G401.6 (cell line): ENCODE results near the gene KCNIP4.
"Not testable (repeated sequence)": the region's sequence is repeated elsewhere in the genome, so short reads cannot be mapped to it uniquely, and the experiment has no call there.

Experiments used
- FAIRE-seq: peaks from 2 replicates; lab custom pipeline; 2012; peaks lifted over from hg19 to GRCh38; lab: Jason Lieb, UNC

The KCNIP4 gene

GRCh38 chr4:21363701-21364100, 584.9 kb downstream of the KCNIP4 start:
- FAIRE-seq, result no peak

GRCh38 chr4:21352354-21352753, 596.2 kb downstream of the KCNIP4 start:
- not testable (repeated sequence) for FAIRE-seq

- FAIRE-seq, result no peak
Measured at GRCh38 chr4:21347142-21347541, 601.4 kb downstream of the KCNIP4 start.

- no peak for FAIRE-seq
Measured at GRCh38 chr4:21327976-21328700, 620.4 kb downstream of the KCNIP4 start.

- no peak for FAIRE-seq
Measured at GRCh38 chr4:21320034-21320433, 628.5 kb downstream of the KCNIP4 start.

- FAIRE-seq, result no peak
Measured at GRCh38 chr4:21307709-21308108, 640.9 kb downstream of the KCNIP4 start.

GRCh38 chr4:21304540-21304887, 644.1 kb downstream of the KCNIP4 start:
- no peak for FAIRE-seq

GRCh38 chr4:21290562-21290961, 658.0 kb downstream of the KCNIP4 start:
- FAIRE-seq, result no peak

GRCh38 chr4:21276046-21276445, 672.5 kb downstream of the KCNIP4 start:
- no peak for FAIRE-seq

GRCh38 chr4:21271439-21272052, 677.0 kb downstream of the KCNIP4 start:
- no peak for FAIRE-seq

- no peak for FAIRE-seq
Measured at GRCh38 chr4:21248331-21248730, 700.2 kb downstream of the KCNIP4 start.

- FAIRE-seq, result no peak
Measured at GRCh38 chr4:21242163-21242562, 706.4 kb downstream of the KCNIP4 start.

- FAIRE-seq, result no peak
Measured at GRCh38 chr4:21226637-21227538, 721.7 kb downstream of the KCNIP4 start.

- no peak for FAIRE-seq
Measured at GRCh38 chr4:21211846-21212245, 736.7 kb downstream of the KCNIP4 start.

GRCh38 chr4:21209860-21210259, 738.7 kb downstream of the KCNIP4 start:
- FAIRE-seq, result no peak

GRCh38 chr4:21205821-21206531, 742.6 kb downstream of the KCNIP4 start:
- FAIRE-seq, result no peak

GRCh38 chr4:21203416-21203815, 745.2 kb downstream of the KCNIP4 start:
- no peak for FAIRE-seq

- FAIRE-seq, result no peak
Measured at GRCh38 chr4:21202959-21203358, 745.6 kb downstream of the KCNIP4 start.

GRCh38 chr4:21198683-21199082, 749.9 kb downstream of the KCNIP4 start:
- FAIRE-seq, result no peak

GRCh38 chr4:21195682-21196081, 752.9 kb downstream of the KCNIP4 start:
- no peak for FAIRE-seq

- no peak for FAIRE-seq
Measured at GRCh38 chr4:21192367-21192766, 756.2 kb downstream of the KCNIP4 start.

- FAIRE-seq, result no peak
Measured at GRCh38 chr4:21191317-21191716, 757.3 kb downstream of the KCNIP4 start.

- no peak for FAIRE-seq
Measured at GRCh38 chr4:21184788-21185187, 763.8 kb downstream of the KCNIP4 start.
